Memory B cell (primary cell): ENCODE measurements around the gene CISD2.
"Not testable (repeated sequence)": the region's sequence is repeated elsewhere in the genome, so short reads cannot be mapped to it uniquely, and the experiment has no call there.

Experiments used
- ATAC-seq: fragments of 150-1000 bp; cut with Tn5 transposase; 2 replicates; pipeline ENCODE4 v1.10.0; 2021; ENCODE audit warnings: low read depth, mild to moderate bottlenecking, moderate library complexity
- DNase-seq, 2 donors: peaks; one replicate each; pipeline ENCODE4 v3.0.0; 2022; ENCODE audit warnings: low spot score in 2 of 2
- H3K27ac Mint-ChIP-seq: one replicate; pipeline ENCODE4 v1.8.0; 2022; ENCODE audit warnings: mild to moderate bottlenecking, moderate library complexity, mixed read lengths
- H3K27me3 Mint-ChIP-seq: one replicate; pipeline ENCODE4 v1.8.0; 2022; ENCODE audit warnings: mixed read lengths
- H3K36me3 Mint-ChIP-seq: one replicate; pipeline ENCODE4 v1.8.0; 2022; ENCODE audit warnings: mild to moderate bottlenecking, mixed read lengths
- H3K4me1 Mint-ChIP-seq: one replicate; pipeline ENCODE4 v1.8.0; 2022; ENCODE audit warnings: mixed read lengths
- H3K4me3 Mint-ChIP-seq: one replicate; pipeline ENCODE4 v1.8.0; 2022; ENCODE audit warnings: mild to moderate bottlenecking, moderate library complexity, mixed read lengths
- H3K9me3 Mint-ChIP-seq: one replicate; pipeline ENCODE4 v1.8.0; 2022; ENCODE audit warnings: mixed read lengths

Gene CISD2

GRCh38 chr4:102868781-102869568, at the start of gene CISD2:
CISD2 (plus strand) TSS chr4:102868992; CDS start chr4:102869085, 93 bp downstream.
- ATAC-seq (peak; percentile 79), DNase-seq (peak; percentile 87)
- Mint-ChIP-seq H3K27ac (peak within 1 kb of the TSS; percentile 100), H3K9me3 (no peaks in the 10 kb centered on the region), H3K4me3 (peak within 1 kb of the TSS; percentile 96), H3K36me3 (peaks cover 4% of the 10 kb centered on the region), H3K4me1 (peaks cover 26% of the 10 kb centered on the region), H3K27me3 (no peaks in the 10 kb centered on the region)

- DNase-seq, H3K27me3 Mint-ChIP-seq, H3K9me3 Mint-ChIP-seq, ATAC-seq: not testable (repeated sequence)
- Mint-ChIP-seq H3K4me3 (peak overlapping the region; percentile 34), H3K4me1 (peaks cover 51% of the 10 kb centered on the region), H3K36me3 (peaks cover 29% of the 10 kb centered on the region), H3K27ac (peak overlapping the region; percentile 90)
Observed at GRCh38 chr4:102819100-102819499, 49.7 kb upstream of the CISD2 start.

- H3K27ac Mint-ChIP-seq, result peak overlapping the region; percentile 90
- H3K9me3 Mint-ChIP-seq, result no peaks in the 10 kb centered on the region
- peak; percentile 26 for ATAC-seq
- peaks cover 53% of the 10 kb centered on the region for H3K4me1 Mint-ChIP-seq
- peak overlapping the region; percentile 74 for H3K4me3 Mint-ChIP-seq
- DNase-seq, result no peak
- H3K27me3 Mint-ChIP-seq, result no peaks in the 10 kb centered on the region
- H3K36me3 Mint-ChIP-seq, result peaks cover 27% of the 10 kb centered on the region
Observed at GRCh38 chr4:102819588-102820365, 49.0 kb upstream of the CISD2 start.

GRCh38 chr4:102823464-102823863, 45.3 kb upstream of the CISD2 start:
- peak overlapping the region; percentile 82 for H3K27ac Mint-ChIP-seq
- H3K4me3 Mint-ChIP-seq, result peak overlapping the region; percentile 70
- H3K36me3 Mint-ChIP-seq, result peaks cover 19% of the 10 kb centered on the region
- no peaks in the 10 kb centered on the region for H3K9me3 Mint-ChIP-seq
- no peaks in the 10 kb centered on the region for H3K27me3 Mint-ChIP-seq
- peaks cover 35% of the 10 kb centered on the region for H3K4me1 Mint-ChIP-seq
- ATAC-seq (no peak), DNase-seq (no peak)

- H3K36me3 Mint-ChIP-seq, result peaks cover 17% of the 10 kb centered on the region
- H3K27ac Mint-ChIP-seq, result peak overlapping the region; percentile 82
- ATAC-seq (no peak), DNase-seq (no peak)
- no peaks in the 10 kb centered on the region for H3K27me3 Mint-ChIP-seq
- H3K4me1 Mint-ChIP-seq, result peaks cover 33% of the 10 kb centered on the region
- peak overlapping the region; percentile 70 for H3K4me3 Mint-ChIP-seq
- H3K9me3 Mint-ChIP-seq, result no peaks in the 10 kb centered on the region
Observed at GRCh38 chr4:102823897-102824296, 44.9 kb upstream of the CISD2 start.

- no peak overlapping the region for H3K27ac Mint-ChIP-seq
- H3K4me3 Mint-ChIP-seq, result peak overlapping the region; percentile 67
- peaks cover 17% of the 10 kb centered on the region for H3K36me3 Mint-ChIP-seq
- no peaks in the 10 kb centered on the region for H3K9me3 Mint-ChIP-seq
- H3K4me1 Mint-ChIP-seq, result peaks cover 33% of the 10 kb centered on the region
- H3K27me3 Mint-ChIP-seq, result no peaks in the 10 kb centered on the region
- no peak for ATAC-seq
- DNase-seq, result no peak
Observed at GRCh38 chr4:102824398-102824797, 44.4 kb upstream of the CISD2 start.

- peak in 1 of 2 donors; percentile 14 for DNase-seq
- no peak overlapping the region for H3K4me3 Mint-ChIP-seq
- H3K27ac Mint-ChIP-seq, result no peak overlapping the region
- peaks cover 25% of the 10 kb centered on the region for H3K4me1 Mint-ChIP-seq
- no peaks in the 10 kb centered on the region for H3K27me3 Mint-ChIP-seq
- H3K9me3 Mint-ChIP-seq, result no peaks in the 10 kb centered on the region
- peaks cover 11% of the 10 kb centered on the region for H3K36me3 Mint-ChIP-seq
- ATAC-seq, result no peak
Observed at GRCh38 chr4:102825261-102826091, 43.3 kb upstream of the CISD2 start.

GRCh38 chr4:102826105-102826889, 42.5 kb upstream of the CISD2 start:
- DNase-seq (no peak), ATAC-seq (no peak)
- H3K36me3 Mint-ChIP-seq, result peaks cover 10% of the 10 kb centered on the region
- H3K4me3 Mint-ChIP-seq, result no peak overlapping the region
- no peak overlapping the region for H3K27ac Mint-ChIP-seq
- H3K4me1 Mint-ChIP-seq, result peaks cover 18% of the 10 kb centered on the region
- no peaks in the 10 kb centered on the region for H3K27me3 Mint-ChIP-seq
- no peaks in the 10 kb centered on the region for H3K9me3 Mint-ChIP-seq

- Mint-ChIP-seq H3K4me1 (peaks cover 17% of the 10 kb centered on the region), H3K4me3 (no peak within 1 kb of the TSS), H3K27ac (no peak within 1 kb of the TSS), H3K36me3 (peaks cover 10% of the 10 kb centered on the region), H3K27me3 (no peaks in the 10 kb centered on the region), H3K9me3 (no peaks in the 10 kb centered on the region)
- ATAC-seq (peak; percentile 46), DNase-seq (peak; percentile 93 to 96)
Observed at GRCh38 chr4:102826890-102827673, 41.7 kb upstream of the CISD2 start, which contains the start of gene UBE2D3. UBE2D3 (minus strand) TSS chr4:102827551; CDS start chr4:102826508, 1,043 bp downstream.

GRCh38 chr4:102827674-102828496, 40.9 kb upstream of the CISD2 start:
- Mint-ChIP-seq H3K4me3 (no peak overlapping the region), H3K36me3 (peaks cover 4% of the 10 kb centered on the region), H3K9me3 (no peaks in the 10 kb centered on the region), H3K27ac (no peak overlapping the region), H3K27me3 (no peaks in the 10 kb centered on the region), H3K4me1 (peaks cover 12% of the 10 kb centered on the region)
- ATAC-seq, result peak; percentile 65
- peak; percentile 88 to 98 for DNase-seq

- peaks cover 2% of the 10 kb centered on the region for H3K36me3 Mint-ChIP-seq
- no peak for DNase-seq
Observed at GRCh38 chr4:102828497-102828808, 40.3 kb upstream of the CISD2 start.

GRCh38 chr4:102829803-102830202, 39.0 kb upstream of the CISD2 start:
- H3K4me1 Mint-ChIP-seq, result peaks cover 4% of the 10 kb centered on the region
- H3K4me3 Mint-ChIP-seq, result no peak overlapping the region
- H3K9me3 Mint-ChIP-seq, result no peaks in the 10 kb centered on the region
- no peak overlapping the region for H3K27ac Mint-ChIP-seq
- ATAC-seq, result no peak
- no peaks in the 10 kb centered on the region for H3K36me3 Mint-ChIP-seq
- H3K27me3 Mint-ChIP-seq, result no peaks in the 10 kb centered on the region
- DNase-seq, result no peak

More at GRCh38 chr4:102828497-102828808, 40.3 kb upstream of the CISD2 start:
- Mint-ChIP-seq H3K9me3 (no peaks in the 10 kb centered on the region), H3K27me3 (no peaks in the 10 kb centered on the region), H3K4me1 (peaks cover 9% of the 10 kb centered on the region), H3K27ac (no peak overlapping the region), H3K4me3 (no peak overlapping the region)
- ATAC-seq, result no peak
